GM21717 (cell line): Measurements from ENCODE around the gene SF3B1.
"Not testable (repeated sequence)": the region's sequence is repeated elsewhere in the genome, so short reads cannot be mapped to it uniquely, and the experiment has no call there.

Experiments used
- ATAC-seq: cut with Tn5 transposase; IDR thresholded peaks from one replicate; pipeline ENCODE4 v1.9.1; 2021; ENCODE audit warnings: mild to moderate bottlenecking, moderate library complexity; ENCODE audit not compliant: unreplicated experiment

SF3B1 gene

GRCh38 chr2:197383825-197384224 lies 51.0 kb downstream of the SF3B1 start:
- no peak for ATAC-seq

GRCh38 chr2:197381641-197382040 lies 53.2 kb downstream of the SF3B1 start:
- ATAC-seq = no peak

- ATAC-seq = not testable (repeated sequence)
Measured at GRCh38 chr2:197379918-197380309, 54.9 kb downstream of the SF3B1 start.

- not testable (repeated sequence) for ATAC-seq
Measured at GRCh38 chr2:197379308-197379917, 55.4 kb downstream of the SF3B1 start.

- no peak for ATAC-seq
Measured at GRCh38 chr2:197378494-197379307, 56.1 kb downstream of the SF3B1 start.

- ATAC-seq = no peak
Measured at GRCh38 chr2:197378086-197378485, 56.7 kb downstream of the SF3B1 start.

GRCh38 chr2:197377670-197378069 lies 57.2 kb downstream of the SF3B1 start:
- ATAC-seq = peak; percentile 58

GRCh38 chr2:197372592-197372991 lies 62.2 kb downstream of the SF3B1 start:
- ATAC-seq = no peak

GRCh38 chr2:197370664-197371063 lies 64.2 kb downstream of the SF3B1 start:
- ATAC-seq = not testable (repeated sequence)

- ATAC-seq = no peak
Measured at GRCh38 chr2:197369933-197370320, 64.9 kb downstream of the SF3B1 start.

GRCh38 chr2:197369228-197369932 lies 65.4 kb downstream of the SF3B1 start:
- no peak for ATAC-seq

- no peak for ATAC-seq
Measured at GRCh38 chr2:197368412-197368811, 66.4 kb downstream of the SF3B1 start.

GRCh38 chr2:197363998-197364397 lies 70.8 kb downstream of the SF3B1 start:
- no peak for ATAC-seq

- peak; percentile 69 for ATAC-seq
Measured at GRCh38 chr2:197360744-197361156, 74.1 kb downstream of the SF3B1 start.

GRCh38 chr2:197359859-197360258 lies 75.0 kb downstream of the SF3B1 start:
- ATAC-seq = no peak

GRCh38 chr2:197358931-197359330 lies 75.9 kb downstream of the SF3B1 start:
- no peak for ATAC-seq

- ATAC-seq = no peak
Measured at GRCh38 chr2:197357986-197358385, 76.8 kb downstream of the SF3B1 start.

- ATAC-seq = no peak
Measured at GRCh38 chr2:197356136-197356535, 78.7 kb downstream of the SF3B1 start.

GRCh38 chr2:197354169-197354558 lies 80.7 kb downstream of the SF3B1 start:
- ATAC-seq = no peak

GRCh38 chr2:197353393-197354168 lies 81.2 kb downstream of the SF3B1 start:
- ATAC-seq = no peak

GRCh38 chr2:197349699-197350098 lies 85.1 kb downstream of the SF3B1 start:
- ATAC-seq = no peak
